HL-60 (cell line): Measurements from ENCODE around the gene HS6ST3.

Experiments used
- CTCF ChIP-seq: IDR thresholded peaks from one replicate; pipeline ENCODE4 v1.5.1; 2011; ENCODE audit warnings: low read length, control low read depth, inconsistent platforms; ENCODE audit not compliant: insufficient read depth
- POLR2AphosphoS5 ChIP-seq: IDR thresholded peaks from 2 replicates; pipeline ENCODE4 v1.6.1; 2012; ENCODE audit warnings: low read depth
- SPI1 ChIP-seq: IDR thresholded peaks from 2 replicates; pipeline ENCODE4 v1.6.1; 2012; ENCODE audit warnings: low read depth, mild to moderate bottlenecking, borderline replicate concordance

GRCh38 chr13:96762876-96763275 lies 673.0 kb downstream of the HS6ST3 start:
- TF ChIP-seq CTCF = no peak
- no peak for TF ChIP-seq POLR2AphosphoS5
- no peak for TF ChIP-seq SPI1
